Cardiac fibroblast (primary cell): ENCODE results near the gene DDX49.

ENCODE experiments used
- DNase-seq, 2 donors: peaks; one replicate each; pipeline versions ENCODE4 v3.0.0 to v3.0.0-alpha.2; 2010; ENCODE audit warnings: low read depth in 2 of 2
- H3K4me3 ChIP-seq, 2 donors: replicated peaks in 1 of 2; 1 replicate in 1 of 2; 2 replicates in 1 of 2; pipeline ENCODE4 v1.5.1; 2011; ENCODE audit warnings: low read depth in 2 of 2, low read length in 2 of 2, mild to moderate bottlenecking in 2 of 2, moderate library complexity in 1 of 2
- CTCF ChIP-seq: IDR thresholded peaks from one replicate; pipeline ENCODE4 v1.5.1; 2011; ENCODE audit warnings: low read depth, mild to moderate bottlenecking, low read length, inconsistent platforms

Gene DDX49

GRCh38 chr19:18939163-18939562 lies 19.6 kb downstream of the DDX49 start:
- no peak for TF ChIP-seq CTCF
- DNase-seq, result no peak
- H3K4me3 ChIP-seq, result peak overlapping the region; percentile 91 to 96

GRCh38 chr19:18939922-18940768 lies 20.6 kb downstream of the DDX49 start:
- H3K4me3 ChIP-seq, result peak overlapping the region; percentile 91 to 96
- peak; percentile 46 to 52 for DNase-seq
- TF ChIP-seq CTCF, result no peak

- H3K4me3 ChIP-seq, result peak within 1 kb of the TSS; percentile 91 to 96
Observed at GRCh38 chr19:18940769-18941627, 21.5 kb downstream of the DDX49 start, which contains the start of gene HOMER3. HOMER3 (minus strand) TSS chr19:18941217; CDS start chr19:18938982, 2,235 bp downstream.

GRCh38 chr19:18941628-18942354 lies 22.3 kb downstream of the DDX49 start:
- no peak for DNase-seq
- peak overlapping the region; percentile 24 to 32 for H3K4me3 ChIP-seq
- no peak for TF ChIP-seq CTCF

More at GRCh38 chr19:18940769-18941627, 21.5 kb downstream of the DDX49 start, which contains the start of gene HOMER3:
- DNase-seq, result peak; percentile 50 to 67
- TF ChIP-seq CTCF, result peak; percentile 39

- H3K4me3 ChIP-seq, result no peak overlapping the region
- no peak for TF ChIP-seq CTCF
- DNase-seq, result no peak
Observed at GRCh38 chr19:18942692-18943091, 23.2 kb downstream of the DDX49 start.

- DNase-seq, result no peak
- TF ChIP-seq CTCF, result no peak
- H3K4me3 ChIP-seq, result no peak overlapping the region
Observed at GRCh38 chr19:18943465-18943864, 23.9 kb downstream of the DDX49 start.
